Measurements from ENCODE around the gene HAUS8. TPM values are rescaled to one million over a fixed set of nuclear protein-coding genes. Genes with fewer than 3 reads are reported as not detected.

HAUS8 gene
- total RNA-seq, 4 donors from 2014 or later, result 4.4 to 13.8 (median 10.3) TPM

DNA sequence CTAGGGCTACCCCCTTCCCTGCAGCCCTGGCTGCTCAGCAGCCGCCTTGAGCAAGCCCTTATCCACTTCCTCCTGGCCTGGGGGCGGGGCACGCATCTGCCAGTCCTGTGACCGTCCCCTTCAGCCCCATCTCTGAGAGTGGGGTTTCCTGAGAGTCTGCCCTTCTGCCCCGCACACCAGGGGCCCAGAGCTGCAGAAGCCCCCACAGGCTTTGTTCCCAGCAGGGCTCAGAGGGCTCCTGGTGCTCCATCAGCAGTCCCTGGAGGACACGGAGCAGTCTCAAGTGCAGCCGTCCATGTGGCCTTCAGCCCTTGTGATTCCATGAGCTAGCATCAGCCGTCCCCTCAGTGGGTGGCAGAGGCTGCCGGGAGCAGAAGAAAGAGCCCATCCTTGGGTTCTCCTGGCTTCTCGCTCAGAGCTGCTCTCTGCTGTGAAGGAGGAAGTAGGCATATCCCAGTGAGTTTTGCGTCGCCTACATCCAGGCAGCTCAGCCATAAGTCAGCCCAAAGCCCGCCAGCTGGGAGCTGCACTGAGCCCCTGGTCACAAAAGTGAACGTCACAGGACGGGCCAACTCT lies 16.6 kb upstream of the HAUS8 start:
- peak; percentile 54 for DNase-seq
- H3K4me1 ChIP-seq, result peaks cover 19 to 48% (median 34%) of the 10 kb centered on the region in 4 donors
- intact Hi-C loops (cut with DNase I; ENCODE audit: low total_unique reads), result no loop called here

DNA sequence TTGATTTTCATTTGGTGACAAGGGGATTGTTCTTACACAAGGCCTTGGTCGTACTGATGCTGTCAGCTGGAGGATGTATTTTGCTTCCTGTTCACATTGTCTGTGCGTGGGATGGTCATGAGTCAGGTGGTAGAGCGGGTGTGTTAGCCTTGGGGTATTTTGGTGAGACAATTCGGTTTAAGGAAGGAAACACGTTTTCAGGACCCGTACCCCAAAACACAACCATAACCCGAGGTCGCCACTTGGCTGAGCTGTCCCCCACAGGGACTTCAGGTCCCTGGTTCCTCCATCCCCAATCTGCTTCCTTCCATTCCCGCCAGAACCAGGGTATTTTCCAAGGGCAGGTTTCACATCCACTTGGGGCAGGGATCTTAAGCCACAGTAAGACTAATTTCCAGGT lies 15.3 kb upstream of the HAUS8 start:
- in situ Hi-C loops (cut with MboI; ENCODE audit: low pct_ligation_motif_present in 1 of 4, low pct_unique_long_range_greater_than_20kb in 1 of 4, low sequenced_read_pairs in 3 of 4) (no loop called here), intact Hi-C loops (cut with DNase I; ENCODE audit: low total_unique reads) (no loop called here)
- H3K4me3 ChIP-seq, result no peak overlapping the region
- no peaks in the 10 kb centered on the region for H3K27me3 ChIP-seq
- WGBS, 2 donors (ENCODE audit: low coverage in 1 of 2), result 76% methylated on average over 9 of the region's 9 CpGs; no CpG with 5 or more reads in 1 of the 2 donors
- no peaks in the 10 kb centered on the region for H3K36me3 ChIP-seq
- no peak for DNase-seq
- H3K9me3 ChIP-seq, result no peaks in the 10 kb centered on the region
- H3K27ac ChIP-seq, result peak overlapping the region; percentile 77 to 87 (median 83)
- peaks cover 19 to 48% (median 31%) of the 10 kb centered on the region in 4 donors for H3K4me1 ChIP-seq
- TF ChIP-seq, protein P1, sequence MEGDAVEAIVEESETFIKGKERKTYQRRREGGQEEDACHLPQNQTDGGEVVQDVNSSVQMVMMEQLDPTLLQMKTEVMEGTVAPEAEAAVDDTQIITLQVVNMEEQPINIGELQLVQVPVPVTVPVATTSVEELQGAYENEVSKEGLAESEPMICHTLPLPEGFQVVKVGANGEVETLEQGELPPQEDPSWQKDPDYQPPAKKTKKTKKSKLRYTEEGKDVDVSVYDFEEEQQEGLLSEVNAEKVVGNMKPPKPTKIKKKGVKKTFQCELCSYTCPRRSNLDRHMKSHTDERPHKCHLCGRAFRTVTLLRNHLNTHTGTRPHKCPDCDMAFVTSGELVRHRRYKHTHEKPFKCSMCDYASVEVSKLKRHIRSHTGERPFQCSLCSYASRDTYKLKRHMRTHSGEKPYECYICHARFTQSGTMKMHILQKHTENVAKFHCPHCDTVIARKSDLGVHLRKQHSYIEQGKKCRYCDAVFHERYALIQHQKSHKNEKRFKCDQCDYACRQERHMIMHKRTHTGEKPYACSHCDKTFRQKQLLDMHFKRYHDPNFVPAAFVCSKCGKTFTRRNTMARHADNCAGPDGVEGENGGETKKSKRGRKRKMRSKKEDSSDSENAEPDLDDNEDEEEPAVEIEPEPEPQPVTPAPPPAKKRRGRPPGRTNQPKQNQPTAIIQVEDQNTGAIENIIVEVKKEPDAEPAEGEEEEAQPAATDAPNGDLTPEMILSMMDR (IDR thresholded peaks at IDR 0.05), result no peak
- no peak for TF ChIP-seq EP300 (IDR thresholded peaks at IDR 0.05; ENCODE audit: low read depth)
- TF ChIP-seq POLR2A (IDR thresholded peaks at IDR 0.05), result no peak
- no peak for TF ChIP-seq POLR2AphosphoS5 (IDR thresholded peaks at IDR 0.05)

More for the DNA sequence above, 16.6 kb upstream of the HAUS8 start:
- Histone ChIP-seq H3K4me3 (no peak overlapping the region), H3K9me3 (no peaks in the 10 kb centered on the region), H3K27me3 (no peaks in the 10 kb centered on the region), H3K36me3 (no peaks in the 10 kb centered on the region), H3K27ac (peak overlapping the region; percentile 77 to 87 (median 83))
- TF ChIP-seq, protein P1 (IDR thresholded peaks at IDR 0.05), result no peak
- TF ChIP-seq POLR2AphosphoS5 (IDR thresholded peaks at IDR 0.05), result no peak
- TF ChIP-seq POLR2A (IDR thresholded peaks at IDR 0.05), result no peak
- no peak for TF ChIP-seq EP300 (IDR thresholded peaks at IDR 0.05; ENCODE audit: low read depth)
- in situ Hi-C loops (cut with MboI; ENCODE audit: low pct_ligation_motif_present in 1 of 4, low pct_unique_long_range_greater_than_20kb in 1 of 4, low sequenced_read_pairs in 3 of 4), result no loop called here
- WGBS, 2 donors (ENCODE audit: low coverage in 1 of 2), result 72% methylated on average over 15 of the region's 15 CpGs; no CpG with 5 or more reads in 1 of the 2 donors

DNA sequence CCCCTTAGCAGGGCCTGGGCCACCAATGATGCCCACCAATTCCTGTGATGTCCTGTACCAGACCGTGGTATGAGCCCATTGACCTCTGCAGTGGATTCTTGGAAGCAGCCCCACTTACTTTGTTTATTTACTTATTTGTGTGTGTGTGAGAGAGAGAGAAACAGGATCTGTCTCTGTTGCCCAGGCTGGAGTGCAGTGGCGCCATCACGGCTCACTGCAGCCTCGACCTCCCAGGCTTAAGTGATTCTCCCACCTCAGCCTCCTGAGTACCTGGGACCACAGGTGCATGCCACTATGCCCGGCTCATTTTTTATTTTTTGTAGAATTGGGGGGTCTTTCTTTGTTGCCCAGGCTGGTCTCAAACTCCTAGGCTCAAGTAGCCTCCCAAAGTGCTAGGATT lies 13.3 kb upstream of the HAUS8 start:
- H3K27me3 ChIP-seq, result no peaks in the 10 kb centered on the region
- H3K9me3 ChIP-seq, result no peaks in the 10 kb centered on the region
- H3K27ac ChIP-seq, result peak overlapping the region; percentile 77 to 87 (median 83)
- H3K4me1 ChIP-seq, result peaks cover 16 to 40% (median 26%) of the 10 kb centered on the region in 4 donors
- WGBS, 2 donors (ENCODE audit: low coverage in 1 of 2), result 88 to 100% methylated on average over 2 to 5 of the region's 5 CpGs
- in situ Hi-C loops (cut with MboI; ENCODE audit: low pct_ligation_motif_present in 1 of 4, low pct_unique_long_range_greater_than_20kb in 1 of 4, low sequenced_read_pairs in 3 of 4) (no loop called here), intact Hi-C loops (cut with DNase I; ENCODE audit: low total_unique reads) (no loop called here)
- TF ChIP-seq POLR2A (IDR thresholded peaks at IDR 0.05) (no peak), POLR2AphosphoS5 (IDR thresholded peaks at IDR 0.05) (no peak), EP300 (IDR thresholded peaks at IDR 0.05; ENCODE audit: low read depth) (no peak)
- TF ChIP-seq, protein P1 (IDR thresholded peaks at IDR 0.05), result no peak
- no peaks in the 10 kb centered on the region for H3K36me3 ChIP-seq
- no peak overlapping the region for H3K4me3 ChIP-seq
- no peak for DNase-seq

DNA sequence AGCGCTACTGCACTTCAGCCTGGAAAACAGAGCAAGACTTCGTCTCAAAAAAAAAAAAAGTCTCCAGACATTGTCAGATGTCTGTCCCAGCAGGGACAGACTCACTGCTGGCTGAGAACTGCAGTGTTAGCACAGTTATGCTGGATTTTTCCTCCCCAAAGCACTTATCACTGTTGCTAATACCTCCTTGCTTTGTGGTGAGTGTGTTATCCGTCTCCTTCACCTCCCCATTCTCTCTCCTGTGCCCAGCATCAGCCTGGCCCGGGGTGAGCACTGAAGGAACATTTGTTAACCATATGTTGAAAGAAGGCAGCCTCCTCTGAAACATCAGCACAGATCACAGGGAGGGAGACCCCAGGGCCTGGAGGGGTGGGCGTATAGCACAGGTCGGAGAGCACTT lies 11.6 kb upstream of the HAUS8 start:
- in situ Hi-C loops (cut with MboI; ENCODE audit: low pct_ligation_motif_present in 1 of 4, low pct_unique_long_range_greater_than_20kb in 1 of 4, low sequenced_read_pairs in 3 of 4), result no loop called here

More for the DNA sequence above, 11.6 kb upstream of the HAUS8 start:
- DNase-seq, result no peak
- peaks cover 26 to 43% (median 33%) of the 10 kb centered on the region in 4 donors for H3K4me1 ChIP-seq
- H3K27me3 ChIP-seq, result no peaks in the 10 kb centered on the region
- H3K9me3 ChIP-seq, result no peaks in the 10 kb centered on the region
- no peak overlapping the region for H3K4me3 ChIP-seq
- TF ChIP-seq POLR2A (IDR thresholded peaks at IDR 0.05), result no peak
- TF ChIP-seq, protein P1 (IDR thresholded peaks at IDR 0.05), result no peak
- TF ChIP-seq EP300 (IDR thresholded peaks at IDR 0.05; ENCODE audit: low read depth), result no peak
- TF ChIP-seq POLR2AphosphoS5 (IDR thresholded peaks at IDR 0.05), result no peak
- intact Hi-C loops (cut with DNase I; ENCODE audit: low total_unique reads), result no loop called here
- no peaks in the 10 kb centered on the region for H3K36me3 ChIP-seq
- H3K27ac ChIP-seq, result peak overlapping the region in 3 of 4 donors; percentile 5 to 26 (median 23)
- WGBS, 2 donors (ENCODE audit: low coverage in 1 of 2), result 78 to 84% methylated on average over 4 to 6 of the region's 6 CpGs
